ENCODE measurements around the gene TMEM234.
A peak's percentile ranks its signal among the peaks of the same experiment; 100 is the strongest.

The TMEM234 gene

GRCh38 chr1:32240140-32240951, 18.2 kb upstream of the TMEM234 start:
- H3K36me3 ChIP-seq (replicated peaks; ENCODE audit: insufficient read depth, low read length) = no peaks in the 10 kb centered on the region
- peak overlapping the region; percentile 26; the same call in 1 of the 2 replicates for H3K9ac ChIP-seq (ENCODE audit: low read length)
- no peak overlapping the region for H3K27ac ChIP-seq (ENCODE audit: low read length)
- H3K9me3 ChIP-seq (replicated peaks; ENCODE audit: insufficient read depth, low read length) = no peaks in the 10 kb centered on the region
- TF ChIP-seq EZH2 (optimal IDR thresholded peaks at IDR 0.05; ENCODE audit: low read depth, low read length) (no peak), CTCF (IDR thresholded peaks at IDR 0.05; ENCODE audit: low read length) (peak; percentile 24; the same call in 1 of the 2 replicates)
- H2AFZ ChIP-seq (ENCODE audit: low read length) = peak overlapping the region; percentile 83
- no peaks in the 10 kb centered on the region for H4K20me1 ChIP-seq (ENCODE audit: insufficient read depth, low read length)
- H3K4me1 ChIP-seq (ENCODE audit: low read length) = no peaks in the 10 kb centered on the region
- H3K9me2 ChIP-seq (replicated peaks; ENCODE audit: insufficient read depth, low read length) = no peaks in the 10 kb centered on the region
- H3K4me2 ChIP-seq (ENCODE audit: low read depth, low read length) = peak overlapping the region; percentile 94
- H3K79me2 ChIP-seq (ENCODE audit: low read length) = no peaks in the 10 kb centered on the region
- peak; percentile 14 for DNase-seq
- H3K27me3 ChIP-seq (replicated peaks; ENCODE audit: insufficient read depth, low read length) = no peaks in the 10 kb centered on the region
- no peaks in the 10 kb centered on the region for H3F3A ChIP-seq (ENCODE audit: insufficient read depth, low read length)
- peak overlapping the region; percentile 65 for H3K4me3 ChIP-seq (ENCODE audit: low read length)

GRCh38 chr1:32239790-32240139, 17.6 kb upstream of the TMEM234 start:
- no peak overlapping the region for H3K4me3 ChIP-seq (ENCODE audit: low read length)
- H3K9me3 ChIP-seq (replicated peaks; ENCODE audit: insufficient read depth, low read length) = no peaks in the 10 kb centered on the region
- peak overlapping the region; percentile 94 for H3K4me2 ChIP-seq (ENCODE audit: low read depth, low read length)
- H3K9me2 ChIP-seq (replicated peaks; ENCODE audit: insufficient read depth, low read length) = no peaks in the 10 kb centered on the region
- no peak for DNase-seq
- H3K27ac ChIP-seq (ENCODE audit: low read length) = no peak overlapping the region
- H4K20me1 ChIP-seq (ENCODE audit: insufficient read depth, low read length) = no peaks in the 10 kb centered on the region
- H3K36me3 ChIP-seq (replicated peaks; ENCODE audit: insufficient read depth, low read length) = no peaks in the 10 kb centered on the region
- H3K79me2 ChIP-seq (ENCODE audit: low read length) = no peaks in the 10 kb centered on the region
- peak overlapping the region; percentile 83 for H2AFZ ChIP-seq (ENCODE audit: low read length)
- H3F3A ChIP-seq (ENCODE audit: insufficient read depth, low read length) = no peaks in the 10 kb centered on the region
- H3K4me1 ChIP-seq (ENCODE audit: low read length) = no peaks in the 10 kb centered on the region
- TF ChIP-seq CTCF (IDR thresholded peaks at IDR 0.05; ENCODE audit: low read length) (no peak), EZH2phosphoT487 (IDR thresholded peaks at IDR 0.05; ENCODE audit: low read length) (no peak), EZH2 (optimal IDR thresholded peaks at IDR 0.05; ENCODE audit: low read depth, low read length) (no peak)
- no peaks in the 10 kb centered on the region for H3K27me3 ChIP-seq (replicated peaks; ENCODE audit: insufficient read depth, low read length)
- no peak overlapping the region for H3K9ac ChIP-seq (ENCODE audit: low read length)

GRCh38 chr1:32239337-32239736, 17.2 kb upstream of the TMEM234 start:
- H2AFZ ChIP-seq (ENCODE audit: low read length) = no peak overlapping the region
- H3F3A ChIP-seq (ENCODE audit: insufficient read depth, low read length) = no peaks in the 10 kb centered on the region
- no peaks in the 10 kb centered on the region for H3K9me3 ChIP-seq (replicated peaks; ENCODE audit: insufficient read depth, low read length)
- H3K27ac ChIP-seq (ENCODE audit: low read length) = no peak overlapping the region
- H3K9ac ChIP-seq (ENCODE audit: low read length) = no peak overlapping the region
- H3K27me3 ChIP-seq (replicated peaks; ENCODE audit: insufficient read depth, low read length) = no peaks in the 10 kb centered on the region
- H4K20me1 ChIP-seq (ENCODE audit: insufficient read depth, low read length) = no peaks in the 10 kb centered on the region
- no peaks in the 10 kb centered on the region for H3K9me2 ChIP-seq (replicated peaks; ENCODE audit: insufficient read depth, low read length)
- DNase-seq = no peak
- H3K4me1 ChIP-seq (ENCODE audit: low read length) = no peaks in the 10 kb centered on the region
- no peaks in the 10 kb centered on the region for H3K79me2 ChIP-seq (ENCODE audit: low read length)
- H3K4me2 ChIP-seq (ENCODE audit: low read depth, low read length) = no peak overlapping the region
- no peak overlapping the region for H3K4me3 ChIP-seq (ENCODE audit: low read length)
- TF ChIP-seq CTCF (IDR thresholded peaks at IDR 0.05; ENCODE audit: low read length) (no peak), EZH2phosphoT487 (IDR thresholded peaks at IDR 0.05; ENCODE audit: low read length) (no peak), EZH2 (optimal IDR thresholded peaks at IDR 0.05; ENCODE audit: low read depth, low read length) (no peak)
- H3K36me3 ChIP-seq (replicated peaks; ENCODE audit: insufficient read depth, low read length) = no peaks in the 10 kb centered on the region
